Endothelial cell of umbilical vein (primary cell): Measurements from ENCODE around the gene HMCES. TPM values are rescaled to one million over a fixed set of nuclear protein-coding genes. Genes with fewer than 3 reads are reported as not detected.

Experiments
- BruUV-seq: library from RNA; stranded (reverse); fragments of 400-500 nt; replicated peaks from 2 replicates; lab custom pipeline; 2021; lab: Mats Ljungman, UMichigan
- CTCF ChIA-PET: fragments of 300-600, 350-600 bp; sonication (Branson Sonifier 250); formaldehyde crosslinking; loops from one replicate; lab custom pipeline; 2021; ENCODE audit warnings: antibody characterized with exemption, inconsistent platforms; lab: Charles Lee
- POLR2A ChIA-PET: fragments of 300-600, 350-600 bp; sonication (Branson Sonifier 250); formaldehyde crosslinking; loops from one replicate; lab custom pipeline; 2021; ENCODE audit warnings: antibody characterized with exemption, inconsistent platforms; lab: Charles Lee
- DNase-seq: peaks from one replicate; pipeline ENCODE4 v3.0.0-alpha.2; 2011; ENCODE audit warnings: low read depth, low spot score
- FAIRE-seq: peaks from 2 replicates; lab custom pipeline; 2011; peaks lifted over from hg19 to GRCh38; lab: Jason Lieb, UNC
- H2AFZ ChIP-seq: 2 replicates; pipeline ENCODE4 v1.6.0; 2012; ENCODE audit warnings: low read depth, low read length, control low read depth, inconsistent platforms
- H3K27ac ChIP-seq: 2 replicates; pipeline ENCODE4 v1.5.1; 2011; ENCODE audit warnings: low read depth, mild to moderate bottlenecking, control low read depth, low read length, moderate library complexity; ENCODE audit not compliant: insufficient read depth
- H3K27me3 ChIP-seq, 2 experiments: 2 replicates each; pipeline versions ENCODE4 v1.6.0 to v1.6.1; 2011; ENCODE audit warnings: low read length in 2 of 2, mixed read lengths in 1 of 2; ENCODE audit not compliant: control insufficient read depth in 2 of 2, insufficient read depth in 2 of 2
- H3K36me3 ChIP-seq, 2 experiments: 2 replicates in 1 of 2; 3 replicates in 1 of 2; pipeline ENCODE4 v1.5.1; 2011; ENCODE audit warnings: low read length in 2 of 2, mild to moderate bottlenecking in 1 of 2, moderate library complexity in 1 of 2; ENCODE audit not compliant: control insufficient read depth in 2 of 2, insufficient read depth in 2 of 2; ENCODE audit errors: extremely low read depth in 1 of 2
- H3K4me1 ChIP-seq: 3 replicates; pipeline ENCODE4 v1.5.1; 2011; ENCODE audit warnings: mild to moderate bottlenecking, low read length; ENCODE audit not compliant: control insufficient read depth, insufficient read depth; ENCODE audit errors: extremely low read depth
- H3K4me2 ChIP-seq: 2 replicates; pipeline ENCODE4 v1.6.1; 2011; ENCODE audit warnings: low read length, control low read depth, mixed read lengths; ENCODE audit not compliant: insufficient read depth
- H3K4me3 ChIP-seq, 3 experiments: fragments of 200-600 bp in 1 of 3; sonication (generic), shearing (Covaris generic) in 1 of 3; replicated peaks in 1 of 3; 2 replicates each; pipeline ENCODE4 v1.5.1; 2011 to 2016; ENCODE audit warnings: control low read depth in 3 of 3, low read length in 3 of 3, mild to moderate bottlenecking in 2 of 3, inconsistent platforms in 1 of 3, low read depth in 1 of 3, moderate library complexity in 1 of 3; ENCODE audit not compliant: insufficient read depth in 1 of 3
- H3K79me2 ChIP-seq: 2 replicates; pipeline ENCODE4 v1.6.0; 2012; ENCODE audit warnings: low read length, inconsistent platforms; ENCODE audit not compliant: control insufficient read depth, insufficient read depth
- H3K9ac ChIP-seq: replicated peaks from 2 replicates; pipeline ENCODE3; 2011; ENCODE audit warnings: low read length, control low read depth; ENCODE audit not compliant: insufficient read depth; ENCODE audit errors: extremely low read depth
- H3K9me1 ChIP-seq: replicated peaks from 3 replicates; pipeline ENCODE4 v1.6.0; 2011; ENCODE audit warnings: mild to moderate bottlenecking, low read length; ENCODE audit not compliant: control insufficient read depth, insufficient read depth; ENCODE audit errors: extremely low read depth
- H3K9me3 ChIP-seq: replicated peaks from 2 replicates; pipeline ENCODE4 v1.5.1; 2012; ENCODE audit warnings: low read length, inconsistent platforms; ENCODE audit not compliant: control insufficient read depth, insufficient read depth
- H4K20me1 ChIP-seq: replicated peaks from 2 replicates; pipeline ENCODE3; 2011; ENCODE audit warnings: mild to moderate bottlenecking, low read length; ENCODE audit not compliant: control insufficient read depth, insufficient read depth; ENCODE audit errors: extremely low read depth
- EZH2 ChIP-seq: IDR thresholded peaks from 2 replicates; pipeline ENCODE4 v1.6.1; 2012; ENCODE audit warnings: borderline replicate concordance, low read depth, mild to moderate bottlenecking, moderate library complexity, low read length, inconsistent platforms; ENCODE audit not compliant: severe bottlenecking
- FOS ChIP-seq: IDR thresholded peaks from 2 replicates; pipeline ENCODE4 v1.6.1; 2011; ENCODE audit warnings: mild to moderate bottlenecking, low read length, moderate library complexity, borderline replicate concordance; ENCODE audit not compliant: insufficient read depth
- GATA2 ChIP-seq: IDR thresholded peaks from 2 replicates; pipeline ENCODE4 v1.7.0; 2011; ENCODE audit warnings: low read depth, mild to moderate bottlenecking, moderate library complexity, mixed read lengths, low read length; ENCODE audit not compliant: insufficient read length, insufficient read depth
- JUN ChIP-seq: IDR thresholded peaks from 2 replicates; pipeline ENCODE4 v1.6.1; 2011; ENCODE audit warnings: borderline replicate concordance, low read depth; ENCODE audit not compliant: insufficient read length, insufficient read depth
- MYC ChIP-seq: IDR thresholded peaks from one replicate; pipeline ENCODE4 v1.6.1; 2011; ENCODE audit warnings: mild to moderate bottlenecking, low read depth, low read length
- POLR2A ChIP-seq: IDR thresholded peaks from 2 replicates; pipeline ENCODE4 v1.6.1; 2012; ENCODE audit warnings: low read depth, mild to moderate bottlenecking, control low read depth, low read length
- POLR2AphosphoS5 ChIP-seq: IDR thresholded peaks from 2 replicates; pipeline ENCODE4 v1.6.1; 2012; ENCODE audit warnings: low read depth, mild to moderate bottlenecking, control low read depth, low read length, moderate library complexity; ENCODE audit not compliant: insufficient read depth
- dilution Hi-C: fragments of 300-500 bp; cut with MboI; formaldehyde crosslinking; loops from one replicate; pipeline ENCODE4 v1.15.0; 2019; ENCODE audit warnings: low sequenced_read_pairs; ENCODE audit not compliant: extremely low pct_ligation_motif_present
- intact Hi-C: fragments of 100-400 bp; cut with micrococcal nuclease; formaldehyde crosslinking; loops from one replicate; pipeline ENCODE4 v1.10.0; 2022
- polyA plus RNA-seq, 4 experiments: library from polyadenylated mRNA; depleted of rRNA in 3 of 4; stranded (reverse) in 3 of 4; unstranded in 1 of 4; fragments of >200 nt; gene quantifications; 2 replicates each; pipeline versions ENCODE4 v1.2.1 to v1.2.3, GENCODE V29; 2011 to 2012; ENCODE audit warnings: missing spikeins in 1 of 4
- total RNA-seq: library from RNA; stranded (reverse); gene quantifications from 2 replicates; pipeline ENCODE4 v1.2.3, GENCODE V29; 2021
- TF ChIP-seq, protein P1 (sequence below), 2 donors: IDR thresholded peaks; 1 replicate in 1 of 2; 2 replicates in 1 of 2; pipeline ENCODE4 v1.5.1; 2011; ENCODE audit warnings: low read length in 2 of 2, mild to moderate bottlenecking in 2 of 2, moderate library complexity in 2 of 2, control low read depth in 1 of 2, inconsistent platforms in 1 of 2, low read depth in 1 of 2; ENCODE audit not compliant: insufficient read depth in 1 of 2; ENCODE audit errors: extremely low read depth in 1 of 2
- TF ChIP-seq, protein P2 (sequence below): IDR thresholded peaks from 2 replicates; pipeline ENCODE4 v1.6.1; 2011; ENCODE audit not compliant: insufficient read depth, insufficient read length

The HMCES gene
- total and polyA plus RNA-seq, 2 donors (not counting 3 experiments of a cell fraction or from before 2014, with no cell fraction given): 30.6 to 40.8 TPM

DNA sequence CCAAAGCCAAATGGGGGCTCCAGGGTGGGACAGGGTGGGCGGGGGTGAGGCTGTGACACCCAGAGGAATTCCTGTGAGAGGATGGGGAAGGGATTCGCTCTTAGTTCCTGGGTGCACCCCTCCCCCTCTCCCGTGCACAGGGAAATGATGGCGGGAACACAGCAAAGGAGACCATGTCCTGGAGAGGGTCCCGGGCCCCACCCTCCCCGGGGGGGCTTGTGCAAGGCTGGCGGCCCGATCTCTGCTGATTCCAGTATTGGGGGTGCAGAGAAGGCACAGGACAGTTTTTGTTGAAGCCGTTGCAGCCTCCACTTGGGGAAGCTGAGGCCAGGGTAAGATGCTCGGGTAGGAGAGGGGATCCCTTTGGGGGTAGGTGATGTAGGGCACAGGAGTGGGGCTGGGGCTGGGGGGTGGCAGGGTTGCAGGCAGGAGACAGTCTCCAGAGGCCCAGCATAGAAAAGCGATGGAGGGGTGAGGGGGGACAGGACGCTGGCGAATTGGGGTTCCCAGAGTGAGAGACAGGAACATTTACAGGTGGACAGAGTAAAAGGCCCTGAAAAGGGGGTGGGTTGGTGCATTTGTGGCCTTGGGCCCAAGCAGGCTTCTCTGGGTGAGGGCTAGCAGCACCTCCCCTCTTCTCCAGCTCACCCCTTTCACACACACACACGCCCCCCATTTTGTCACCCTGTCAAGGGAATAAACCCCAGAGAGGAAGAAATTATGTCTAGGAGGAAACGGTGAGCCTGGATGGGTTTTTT is 38.5 kb downstream of the HMCES start:
- dilution Hi-C loops (no loop called here), intact Hi-C loops (loop anchor here (5.0 kb wide), 1 partner anchor 135 kb away; the partner anchor contains the start of gene CNBP)
- CTCF ChIA-PET: interaction anchor here (1.1 to 2.7 kb wide), 12 partner anchors 9 to 346 kb away, joined by 3 to 26 read pairs (median 8); partner anchors contain the start of genes EFCAB12 and HMCES
- Histone ChIP-seq H4K20me1 (no peaks in the 10 kb centered on the region), H2AFZ (peak overlapping the region; percentile 90), H3K9me1 (no peaks in the 10 kb centered on the region), H3K4me3 (peak overlapping the region in 2 of 3 experiments; percentile 68 to 90), H3K27me3 (no peaks in the 10 kb centered on the region), H3K79me2 (peaks cover 2% of the 10 kb centered on the region), H3K27ac (peak overlapping the region; percentile 76), H3K9me3 (no peaks in the 10 kb centered on the region), H3K4me2 (peak overlapping the region; percentile 64), H3K4me1 (peaks cover 4% of the 10 kb centered on the region), H3K36me3 (no peaks in the 10 kb centered on the region), H3K9ac (peak overlapping the region; percentile 73)
- no TSS peak for BruUV-seq
- POLR2A ChIA-PET: interaction anchor here (1.0 to 2.2 kb wide), 10 partner anchors 10 to 340 kb away, joined by 3 to 12 read pairs (median 4); no protein-coding TSS in a partner anchor
- TF ChIP-seq POLR2AphosphoS5 (no peak), EZH2 (no peak), POLR2A (no peak), MYC (no peak), FOS (no peak), GATA2 (no peak), JUN (no peak)
- TF ChIP-seq, protein P1, sequence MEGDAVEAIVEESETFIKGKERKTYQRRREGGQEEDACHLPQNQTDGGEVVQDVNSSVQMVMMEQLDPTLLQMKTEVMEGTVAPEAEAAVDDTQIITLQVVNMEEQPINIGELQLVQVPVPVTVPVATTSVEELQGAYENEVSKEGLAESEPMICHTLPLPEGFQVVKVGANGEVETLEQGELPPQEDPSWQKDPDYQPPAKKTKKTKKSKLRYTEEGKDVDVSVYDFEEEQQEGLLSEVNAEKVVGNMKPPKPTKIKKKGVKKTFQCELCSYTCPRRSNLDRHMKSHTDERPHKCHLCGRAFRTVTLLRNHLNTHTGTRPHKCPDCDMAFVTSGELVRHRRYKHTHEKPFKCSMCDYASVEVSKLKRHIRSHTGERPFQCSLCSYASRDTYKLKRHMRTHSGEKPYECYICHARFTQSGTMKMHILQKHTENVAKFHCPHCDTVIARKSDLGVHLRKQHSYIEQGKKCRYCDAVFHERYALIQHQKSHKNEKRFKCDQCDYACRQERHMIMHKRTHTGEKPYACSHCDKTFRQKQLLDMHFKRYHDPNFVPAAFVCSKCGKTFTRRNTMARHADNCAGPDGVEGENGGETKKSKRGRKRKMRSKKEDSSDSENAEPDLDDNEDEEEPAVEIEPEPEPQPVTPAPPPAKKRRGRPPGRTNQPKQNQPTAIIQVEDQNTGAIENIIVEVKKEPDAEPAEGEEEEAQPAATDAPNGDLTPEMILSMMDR (IDR thresholded peaks at IDR 0.05; ENCODE audit: extremely low read depth in 1 of 2, insufficient read depth in 1 of 2, low read depth in 1 of 2, low read length in 2 of 2): no peak
- TF ChIP-seq, protein P2, sequence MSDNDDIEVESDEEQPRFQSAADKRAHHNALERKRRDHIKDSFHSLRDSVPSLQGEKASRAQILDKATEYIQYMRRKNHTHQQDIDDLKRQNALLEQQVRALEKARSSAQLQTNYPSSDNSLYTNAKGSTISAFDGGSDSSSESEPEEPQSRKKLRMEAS: no peak
- FAIRE-seq (no peak), DNase-seq (no peak)
